HG03571 (cell line): ENCODE data around the gene MEF2C.
"Not testable (repeated sequence)": the region's sequence is repeated elsewhere in the genome, so short reads cannot be mapped to it uniquely, and the experiment has no call there.

Experiments used
- ATAC-seq: cut with Tn5 transposase; IDR thresholded peaks from one replicate; pipeline ENCODE4 v1.9.1; 2021; ENCODE audit not compliant: unreplicated experiment

The MEF2C gene

GRCh38 chr5:88883059-88883835, at the start of gene MEF2C:
MEF2C (minus strand) TSS chr5:88883184; CDS start chr5:88823788, 59,396 bp downstream.
- ATAC-seq, result peak; percentile 26

- no peak for ATAC-seq
These were observed 49.6 kb upstream of the MEF2C start for GRCh38 chr5:88932541-88932940.

GRCh38 chr5:88930335-88930734, 47.4 kb upstream of the MEF2C start:
- no peak for ATAC-seq

GRCh38 chr5:88929385-88929784, 46.4 kb upstream of the MEF2C start:
- ATAC-seq, result no peak

- no peak for ATAC-seq
These were observed 43.8 kb upstream of the MEF2C start for GRCh38 chr5:88926774-88927173.

- no peak for ATAC-seq
These were observed 42.9 kb upstream of the MEF2C start for GRCh38 chr5:88925692-88926490.

GRCh38 chr5:88924330-88924657, 41.3 kb upstream of the MEF2C start:
- ATAC-seq, result no peak

GRCh38 chr5:88923623-88924329, 40.8 kb upstream of the MEF2C start:
- ATAC-seq, result no peak

- not testable (repeated sequence) for ATAC-seq
These were observed 29.8 kb upstream of the MEF2C start for GRCh38 chr5:88912743-88913142.

GRCh38 chr5:88911059-88911572, 28.1 kb upstream of the MEF2C start:
- not testable (repeated sequence) for ATAC-seq

- ATAC-seq, result not testable (repeated sequence)
These were observed 21.5 kb upstream of the MEF2C start for GRCh38 chr5:88904478-88904877.

GRCh38 chr5:88903966-88904365, 21.0 kb upstream of the MEF2C start:
- ATAC-seq, result not testable (repeated sequence)

- ATAC-seq, result not testable (repeated sequence)
These were observed 18.1 kb upstream of the MEF2C start for GRCh38 chr5:88901077-88901476.

- ATAC-seq, result no peak
These were observed 16.2 kb upstream of the MEF2C start for GRCh38 chr5:88899096-88899737.

- no peak for ATAC-seq
These were observed 14.8 kb upstream of the MEF2C start for GRCh38 chr5:88897748-88898147.

- ATAC-seq, result no peak
These were observed 12.9 kb upstream of the MEF2C start for GRCh38 chr5:88895681-88896501.

GRCh38 chr5:88892669-88893068, 9.7 kb upstream of the MEF2C start:
- no peak for ATAC-seq

GRCh38 chr5:88890070-88890781, 7.2 kb upstream of the MEF2C start:
- ATAC-seq, result no peak
